Osteoblast (primary cell): ENCODE results near the gene NELFB. TPM values are rescaled to one million over a fixed set of nuclear protein-coding genes. Genes with fewer than 3 reads are reported as not detected.

ENCODE experiments used
- DNase-seq: peaks from one replicate; pipeline ENCODE4 v3.0.0; 2011; ENCODE audit warnings: low spot score, mixed read lengths; ENCODE audit not compliant: insufficient read length; ENCODE audit errors: missing footprints
- H2AFZ ChIP-seq: 2 replicates; pipeline ENCODE4 v1.6.0; 2011; ENCODE audit warnings: mild to moderate bottlenecking, low read length
- H3K27ac ChIP-seq: 2 replicates; pipeline ENCODE4 v1.5.1; 2011; ENCODE audit warnings: mild to moderate bottlenecking, low read depth, low read length, moderate library complexity
- H3K27me3 ChIP-seq: 2 replicates; pipeline ENCODE4 v1.6.0; 2012; ENCODE audit warnings: mild to moderate bottlenecking, control low read depth, inconsistent platforms, low read length, moderate library complexity; ENCODE audit not compliant: insufficient read depth
- H3K36me3 ChIP-seq: 2 replicates; pipeline ENCODE4 v1.5.1; 2011; ENCODE audit warnings: mild to moderate bottlenecking, low read length, control low read depth, moderate library complexity; ENCODE audit not compliant: insufficient read depth
- H3K4me1 ChIP-seq: 2 replicates; pipeline ENCODE4 v1.5.1; 2011; ENCODE audit warnings: mild to moderate bottlenecking, low read length, control low read depth, moderate library complexity; ENCODE audit not compliant: insufficient read depth
- H3K4me2 ChIP-seq: 2 replicates; pipeline ENCODE4 v1.6.0; 2011; ENCODE audit warnings: mild to moderate bottlenecking, low read length; ENCODE audit not compliant: insufficient read depth
- H3K4me3 ChIP-seq: fragments of 200-600 bp; sonication (generic); 3 replicates; pipeline ENCODE4 v1.5.1; 2012; ENCODE audit warnings: mild to moderate bottlenecking, low read length, inconsistent platforms; ENCODE audit not compliant: insufficient read depth
- H3K79me2 ChIP-seq: 2 replicates; pipeline ENCODE4 v1.6.0; 2012; ENCODE audit warnings: mild to moderate bottlenecking, low read length, control low read depth, inconsistent platforms; ENCODE audit not compliant: insufficient read depth
- H3K9me3 ChIP-seq: 2 replicates; pipeline ENCODE4 v1.5.1; 2011; ENCODE audit warnings: low read depth, low read length, control low read depth
- H4K20me1 ChIP-seq: 2 replicates; pipeline ENCODE4 v1.6.0; 2012; ENCODE audit warnings: mild to moderate bottlenecking, low read length, control low read depth; ENCODE audit not compliant: insufficient read depth
- total RNA-seq: library from RNA; depleted of rRNA; stranded (reverse); fragments of >200 nt; gene quantifications from 2 replicates; pipeline ENCODE4 v1.2.3, GENCODE V29; 2012
- TF ChIP-seq, protein P1 (sequence below): IDR thresholded peaks from 2 replicates; pipeline ENCODE4 v1.5.1; 2011; ENCODE audit warnings: mild to moderate bottlenecking, low read depth, low read length, moderate library complexity; ENCODE audit errors: extremely low read depth

Gene NELFB
- total RNA-seq, 1 donor: 47.4 TPM

GRCh38 chr9:137252555-137253506, 2.3 kb upstream of the NELFB start:
- Histone ChIP-seq H4K20me1 (peaks cover 14% of the 10 kb centered on the region), H3K4me3 (no peak overlapping the region), H3K36me3 (peaks cover 7% of the 10 kb centered on the region), H3K9me3 (no peaks in the 10 kb centered on the region), H3K4me1 (peaks cover 13% of the 10 kb centered on the region), H3K27ac (no peak overlapping the region), H3K79me2 (peaks cover 19% of the 10 kb centered on the region), H3K4me2 (no peak overlapping the region), H2AFZ (no peak overlapping the region), H3K27me3 (peaks cover 5% of the 10 kb centered on the region)
- TF ChIP-seq, protein P1, sequence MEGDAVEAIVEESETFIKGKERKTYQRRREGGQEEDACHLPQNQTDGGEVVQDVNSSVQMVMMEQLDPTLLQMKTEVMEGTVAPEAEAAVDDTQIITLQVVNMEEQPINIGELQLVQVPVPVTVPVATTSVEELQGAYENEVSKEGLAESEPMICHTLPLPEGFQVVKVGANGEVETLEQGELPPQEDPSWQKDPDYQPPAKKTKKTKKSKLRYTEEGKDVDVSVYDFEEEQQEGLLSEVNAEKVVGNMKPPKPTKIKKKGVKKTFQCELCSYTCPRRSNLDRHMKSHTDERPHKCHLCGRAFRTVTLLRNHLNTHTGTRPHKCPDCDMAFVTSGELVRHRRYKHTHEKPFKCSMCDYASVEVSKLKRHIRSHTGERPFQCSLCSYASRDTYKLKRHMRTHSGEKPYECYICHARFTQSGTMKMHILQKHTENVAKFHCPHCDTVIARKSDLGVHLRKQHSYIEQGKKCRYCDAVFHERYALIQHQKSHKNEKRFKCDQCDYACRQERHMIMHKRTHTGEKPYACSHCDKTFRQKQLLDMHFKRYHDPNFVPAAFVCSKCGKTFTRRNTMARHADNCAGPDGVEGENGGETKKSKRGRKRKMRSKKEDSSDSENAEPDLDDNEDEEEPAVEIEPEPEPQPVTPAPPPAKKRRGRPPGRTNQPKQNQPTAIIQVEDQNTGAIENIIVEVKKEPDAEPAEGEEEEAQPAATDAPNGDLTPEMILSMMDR: no peak
- DNase-seq: peak; percentile 83

- Histone ChIP-seq H4K20me1 (peaks cover 14% of the 10 kb centered on the region), H3K27ac (no peak overlapping the region), H3K36me3 (peaks cover 15% of the 10 kb centered on the region), H3K4me2 (peak overlapping the region; percentile 89), H3K9me3 (no peaks in the 10 kb centered on the region), H3K27me3 (peaks cover 5% of the 10 kb centered on the region), H3K4me1 (peaks cover 13% of the 10 kb centered on the region), H3K79me2 (peaks cover 26% of the 10 kb centered on the region), H3K4me3 (peak overlapping the region; percentile 90), H2AFZ (peak overlapping the region; percentile 88)
- DNase-seq: peak; percentile 92
- TF ChIP-seq, protein P1: no peak
These were observed 1.2 kb upstream of the NELFB start for GRCh38 chr9:137253717-137254623.

DNA sequence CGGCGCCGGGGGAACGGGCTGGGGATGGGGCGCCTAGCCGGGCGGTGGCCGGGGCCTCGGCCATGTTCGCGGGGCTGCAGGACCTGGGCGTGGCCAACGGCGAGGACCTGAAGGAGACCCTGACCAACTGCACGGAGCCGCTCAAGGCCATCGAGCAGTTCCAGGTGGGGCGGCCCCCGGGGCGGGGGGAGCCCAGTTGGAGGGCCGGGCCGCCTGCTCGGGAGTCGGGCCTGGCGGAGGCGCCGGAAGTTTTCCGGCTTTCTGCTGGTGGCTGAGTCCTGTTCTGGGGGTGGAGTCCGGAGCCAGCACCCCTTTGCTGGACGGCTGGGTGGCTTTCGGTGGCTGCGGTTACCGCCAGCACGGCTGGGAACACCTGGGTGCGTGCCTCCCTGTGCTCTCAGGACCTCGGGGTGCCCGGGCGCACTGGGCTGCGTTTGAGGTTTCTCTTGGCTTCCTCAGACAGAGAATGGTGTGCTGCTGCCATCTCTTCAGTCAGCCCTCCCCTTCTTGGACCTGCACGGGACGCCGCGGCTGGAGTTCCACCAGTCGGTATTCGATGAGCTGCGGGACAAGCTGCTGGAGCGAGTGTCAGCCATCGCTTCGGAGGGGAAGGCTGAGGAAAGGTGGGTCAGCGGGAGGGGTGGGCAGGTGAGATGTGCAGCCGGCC, 454 bp downstream of the NELFB start:
- H3K4me2 ChIP-seq: peak overlapping the region; percentile 92
- peaks cover 13% of the 10 kb centered on the region for H3K4me1 ChIP-seq
- no peaks in the 10 kb centered on the region for H3K27me3 ChIP-seq
- H3K9me3 ChIP-seq: no peaks in the 10 kb centered on the region
- DNase-seq: no peak
- peaks cover 14% of the 10 kb centered on the region for H4K20me1 ChIP-seq
- TF ChIP-seq, protein P1: no peak
- H3K36me3 ChIP-seq: peaks cover 19% of the 10 kb centered on the region
- no peak overlapping the region for H3K27ac ChIP-seq
- H3K79me2 ChIP-seq: peaks cover 30% of the 10 kb centered on the region
- peak overlapping the region; percentile 33 for H2AFZ ChIP-seq
- H3K4me3 ChIP-seq: peak overlapping the region; percentile 90
